Mesodermal cell (in vitro differentiated cells): Measurements from ENCODE around the gene AQP12B.

ENCODE experiments used
- H3K27ac ChIP-seq: 2 replicates; pipeline ENCODE4 v1.7.0; 2013; ENCODE audit warnings: mild to moderate bottlenecking, low read depth, low read length, moderate library complexity; ENCODE audit not compliant: severe bottlenecking
- H3K36me3 ChIP-seq: 2 replicates; pipeline ENCODE4 v1.7.1; 2013; ENCODE audit warnings: mild to moderate bottlenecking, low read length, moderate library complexity; ENCODE audit not compliant: control insufficient read depth, insufficient read depth
- H3K4me1 ChIP-seq: one replicate; pipeline ENCODE4 v1.7.1; 2013; ENCODE audit warnings: mild to moderate bottlenecking, low read length; ENCODE audit not compliant: insufficient read depth, control insufficient read depth, poor library complexity, severe bottlenecking
- H3K4me3 ChIP-seq: 2 replicates; pipeline ENCODE4 v1.7.0; 2013; ENCODE audit warnings: low read length, control low read depth, mild to moderate bottlenecking; ENCODE audit not compliant: insufficient read depth, poor library complexity, severe bottlenecking; ENCODE audit errors: extremely low read depth
- H3K9me3 ChIP-seq: 2 replicates; pipeline ENCODE4 v1.7.1; 2013; ENCODE audit warnings: mild to moderate bottlenecking, low read length, moderate library complexity; ENCODE audit not compliant: control insufficient read depth
- WGBS, 2 experiments: methylation state at CpG; one replicate each; pipeline ENCODE4 v1.1.5; 2013; ENCODE audit warnings: missing lambda C conversion rate in 2 of 2; ENCODE audit not compliant: insufficient coverage in 2 of 2; 5-methylcytosine and 5-hydroxymethylcytosine counted together

The AQP12B gene

GRCh38 chr2:240655931-240656886 is 26.5 kb downstream of the AQP12B start:
- H3K36me3 ChIP-seq: no peaks in the 10 kb centered on the region
- H3K27ac ChIP-seq: no peak overlapping the region
- no peak overlapping the region for H3K4me3 ChIP-seq
- no peaks in the 10 kb centered on the region for H3K4me1 ChIP-seq
- WGBS, 2 experiments: 70 to 81% methylated on average over 5 of the region's 10 CpGs
- peaks cover 5% of the 10 kb centered on the region for H3K9me3 ChIP-seq

DNA sequence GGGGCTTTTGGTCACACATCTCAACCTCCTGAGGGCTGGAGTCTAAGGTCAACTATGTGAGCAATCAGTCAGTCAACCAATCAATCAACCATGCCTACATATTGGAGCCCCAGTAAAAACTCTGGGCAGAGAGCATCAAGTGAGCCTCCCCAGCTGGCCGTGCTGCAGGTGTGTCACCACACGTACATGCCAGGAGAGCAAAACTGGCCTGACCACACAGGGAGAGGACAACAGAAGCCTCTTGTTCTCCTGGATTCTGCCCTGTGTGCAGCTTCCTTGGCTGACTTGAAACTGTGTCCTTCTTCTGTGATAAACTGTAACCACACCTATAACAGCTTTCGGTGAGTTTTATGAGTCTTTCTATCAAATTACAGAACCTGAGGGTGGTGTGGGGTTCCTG is 31.5 kb downstream of the AQP12B start:
- no peak overlapping the region for H3K4me3 ChIP-seq
- H3K36me3 ChIP-seq: no peaks in the 10 kb centered on the region
- peaks cover 7% of the 10 kb centered on the region for H3K9me3 ChIP-seq
- no peak overlapping the region for H3K27ac ChIP-seq
- WGBS, 2 experiments: 80 to 82% methylated on average over 1 to 2 of the region's 3 CpGs
- no peaks in the 10 kb centered on the region for H3K4me1 ChIP-seq

- no peaks in the 10 kb centered on the region for H3K4me1 ChIP-seq
- H3K27ac ChIP-seq: no peak overlapping the region
- 92 to 96% methylated on average over 10 to 11 of the region's 13 CpGs for WGBS, 2 experiments
- peaks cover 7% of the 10 kb centered on the region for H3K9me3 ChIP-seq
- no peak overlapping the region for H3K4me3 ChIP-seq
- H3K36me3 ChIP-seq: no peaks in the 10 kb centered on the region
These were observed 32.3 kb downstream of the AQP12B start for GRCh38 chr2:240650254-240650965.

GRCh38 chr2:240649331-240649730 is 33.4 kb downstream of the AQP12B start:
- H3K36me3 ChIP-seq: no peaks in the 10 kb centered on the region
- WGBS, 2 experiments: 56 to 73% methylated on average over 4 to 6 of the region's 7 CpGs
- H3K27ac ChIP-seq: no peak overlapping the region
- no peaks in the 10 kb centered on the region for H3K4me1 ChIP-seq
- H3K9me3 ChIP-seq: peaks cover 7% of the 10 kb centered on the region
- no peak overlapping the region for H3K4me3 ChIP-seq

DNA sequence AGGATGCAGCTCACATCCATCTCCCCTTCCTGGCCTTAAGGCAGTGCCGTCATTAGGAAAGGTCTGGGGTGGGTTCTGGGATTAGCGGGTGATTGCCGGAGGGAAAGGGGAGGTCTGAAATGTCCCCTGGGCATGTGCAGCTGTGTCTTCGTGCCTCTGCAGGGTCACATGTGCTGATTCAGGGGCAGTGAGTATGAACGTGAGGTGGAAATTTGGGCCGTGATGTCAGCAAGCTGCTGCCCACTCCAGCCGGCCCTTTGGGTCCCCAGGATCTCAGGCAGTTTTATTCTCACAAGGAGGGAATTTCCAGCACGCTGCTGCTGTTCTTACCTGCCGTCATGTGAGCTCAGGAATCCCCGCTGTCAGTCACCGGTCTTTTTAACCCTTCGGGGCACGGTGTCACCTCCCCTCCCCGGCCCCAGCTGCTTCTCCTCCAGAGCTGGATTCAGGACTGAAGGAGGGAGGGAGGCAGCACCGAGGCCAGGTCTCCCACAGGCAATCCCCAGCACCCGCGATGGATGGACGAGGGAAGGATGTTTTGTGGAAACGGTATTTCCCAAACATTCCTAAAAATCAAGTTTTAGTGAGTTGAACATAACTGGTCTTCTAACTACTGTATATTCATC is 33.9 kb downstream of the AQP12B start:
- H3K4me3 ChIP-seq: no peak overlapping the region
- 53 to 54% methylated on average over 10 to 14 of the region's 19 CpGs for WGBS, 2 experiments
- H3K36me3 ChIP-seq: no peaks in the 10 kb centered on the region
- H3K4me1 ChIP-seq: no peaks in the 10 kb centered on the region
- H3K27ac ChIP-seq: no peak overlapping the region
- H3K9me3 ChIP-seq: peaks cover 7% of the 10 kb centered on the region

- 90 to 92% methylated on average over 4 to 6 of the region's 6 CpGs for WGBS, 2 experiments
- H3K36me3 ChIP-seq: no peaks in the 10 kb centered on the region
- H3K27ac ChIP-seq: no peak overlapping the region
- H3K4me3 ChIP-seq: no peak overlapping the region
- no peaks in the 10 kb centered on the region for H3K4me1 ChIP-seq
- peaks cover 7% of the 10 kb centered on the region for H3K9me3 ChIP-seq
These were observed 34.5 kb downstream of the AQP12B start for GRCh38 chr2:240648155-240648649.

- Histone ChIP-seq H3K4me3 (no peak overlapping the region), H3K36me3 (no peaks in the 10 kb centered on the region), H3K9me3 (peaks cover 7% of the 10 kb centered on the region), H3K27ac (no peak overlapping the region), H3K4me1 (no peaks in the 10 kb centered on the region)
- 90 to 92% methylated on average over 10 to 22 of the region's 22 CpGs for WGBS, 2 experiments
These were observed 35.1 kb downstream of the AQP12B start for GRCh38 chr2:240647503-240648154.

- H3K4me1 ChIP-seq: no peaks in the 10 kb centered on the region
- H3K27ac ChIP-seq: no peak overlapping the region
- 84 to 86% methylated on average over 20 to 30 of the region's 30 CpGs for WGBS, 2 experiments
- H3K36me3 ChIP-seq: no peaks in the 10 kb centered on the region
- H3K4me3 ChIP-seq: no peak overlapping the region
- peaks cover 7% of the 10 kb centered on the region for H3K9me3 ChIP-seq
These were observed 35.7 kb downstream of the AQP12B start for GRCh38 chr2:240646900-240647502.

DNA sequence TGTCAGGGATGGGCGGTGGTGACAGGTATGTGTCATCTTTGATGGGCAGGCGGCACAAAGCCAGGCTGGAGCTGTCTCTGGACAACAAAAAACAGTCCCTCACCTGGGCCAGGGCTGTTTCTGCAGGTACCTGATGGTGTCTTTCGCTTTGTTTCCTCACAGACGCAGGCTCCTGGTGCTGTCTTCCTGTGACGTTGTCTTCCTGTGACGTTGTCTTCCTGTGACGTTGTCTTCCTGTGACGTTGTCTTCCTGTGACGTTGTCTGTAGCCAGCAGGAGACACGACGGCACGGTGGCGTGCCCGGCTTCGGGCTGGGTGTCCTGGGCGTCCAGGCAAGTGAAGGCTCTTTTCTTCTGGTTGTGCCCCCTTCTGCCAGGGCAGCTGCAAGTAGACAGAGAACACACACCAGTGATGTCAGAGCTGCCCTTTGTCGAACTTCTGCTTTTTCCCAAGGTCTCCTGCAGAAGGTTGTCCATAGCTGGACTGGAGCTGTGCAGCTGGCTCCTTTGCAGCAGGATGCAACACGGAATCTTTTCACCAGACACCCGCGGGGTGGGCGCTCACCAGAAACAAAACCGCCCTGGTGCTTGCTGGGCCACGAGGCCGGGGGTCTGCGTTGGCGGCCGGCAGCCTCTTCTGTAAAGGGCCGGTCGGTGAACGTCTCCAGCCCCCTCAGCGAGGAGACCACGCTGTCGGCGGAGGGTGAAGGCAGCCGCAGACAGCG is 36.3 kb downstream of the AQP12B start:
- H3K4me1 ChIP-seq: no peaks in the 10 kb centered on the region
- H3K4me3 ChIP-seq: no peak overlapping the region
- WGBS, 2 experiments: 92 to 93% methylated on average over 36 of the region's 36 CpGs
- H3K9me3 ChIP-seq: peaks cover 4% of the 10 kb centered on the region
- H3K36me3 ChIP-seq: no peaks in the 10 kb centered on the region
- H3K27ac ChIP-seq: no peak overlapping the region
